ENCODE data around the gene STUB1.
"Not testable (repeated sequence)": the region's sequence is repeated elsewhere in the genome, so short reads cannot be mapped to it uniquely, and the experiment has no call there.

The STUB1 gene

GRCh38 chr16:709566-710499 lies 29.6 kb downstream of the STUB1 start:
- TF ChIP-seq MAX (IDR thresholded peaks at IDR 0.05; ENCODE audit: low read depth, low read length) = no peak
- TF ChIP-seq MYC (IDR thresholded peaks at IDR 0.05; ENCODE audit: low read depth, low read length) = no peak
- TF ChIP-seq POLR2A (IDR thresholded peaks at IDR 0.05; ENCODE audit: extremely low read depth, insufficient read length) = no peak
- TF ChIP-seq, protein P1, sequence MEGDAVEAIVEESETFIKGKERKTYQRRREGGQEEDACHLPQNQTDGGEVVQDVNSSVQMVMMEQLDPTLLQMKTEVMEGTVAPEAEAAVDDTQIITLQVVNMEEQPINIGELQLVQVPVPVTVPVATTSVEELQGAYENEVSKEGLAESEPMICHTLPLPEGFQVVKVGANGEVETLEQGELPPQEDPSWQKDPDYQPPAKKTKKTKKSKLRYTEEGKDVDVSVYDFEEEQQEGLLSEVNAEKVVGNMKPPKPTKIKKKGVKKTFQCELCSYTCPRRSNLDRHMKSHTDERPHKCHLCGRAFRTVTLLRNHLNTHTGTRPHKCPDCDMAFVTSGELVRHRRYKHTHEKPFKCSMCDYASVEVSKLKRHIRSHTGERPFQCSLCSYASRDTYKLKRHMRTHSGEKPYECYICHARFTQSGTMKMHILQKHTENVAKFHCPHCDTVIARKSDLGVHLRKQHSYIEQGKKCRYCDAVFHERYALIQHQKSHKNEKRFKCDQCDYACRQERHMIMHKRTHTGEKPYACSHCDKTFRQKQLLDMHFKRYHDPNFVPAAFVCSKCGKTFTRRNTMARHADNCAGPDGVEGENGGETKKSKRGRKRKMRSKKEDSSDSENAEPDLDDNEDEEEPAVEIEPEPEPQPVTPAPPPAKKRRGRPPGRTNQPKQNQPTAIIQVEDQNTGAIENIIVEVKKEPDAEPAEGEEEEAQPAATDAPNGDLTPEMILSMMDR (IDR thresholded peaks at IDR 0.05; ENCODE audit: low read depth, low read length) = no peak
- no peak overlapping the region for H3K4me3 ChIP-seq (ENCODE audit: low read depth, low read length)
- DNase-seq (ENCODE audit: low read depth) = peak; percentile 48

DNA sequence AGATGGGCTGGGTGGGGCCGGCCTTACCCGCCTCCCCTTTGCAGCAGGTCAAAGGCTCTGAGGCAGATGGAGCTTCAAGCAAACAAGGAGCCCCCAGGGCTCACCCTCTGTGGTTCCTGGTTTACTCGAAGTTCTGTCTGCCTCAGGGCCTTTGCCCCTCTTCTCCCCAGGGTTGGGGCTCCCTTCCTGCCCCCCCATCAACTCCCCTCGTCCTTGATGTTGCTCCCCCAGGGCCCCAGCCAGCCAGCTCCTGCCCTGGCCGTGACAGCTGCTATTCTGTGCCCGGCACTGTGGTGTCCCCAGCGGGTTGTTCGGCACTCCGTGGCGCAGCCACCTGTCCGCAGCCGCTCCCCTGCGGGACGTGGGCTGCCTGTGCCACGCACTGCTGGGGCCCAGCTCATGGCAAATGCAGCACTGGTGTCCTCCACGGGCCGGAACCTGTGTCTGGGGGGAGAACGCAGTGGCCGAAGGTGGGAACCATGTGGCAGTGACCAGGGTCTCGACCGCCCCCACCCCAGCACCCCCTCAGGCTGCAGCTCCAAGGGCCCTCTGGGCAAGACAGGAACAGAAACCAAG lies 30.4 kb downstream of the STUB1 start:
- DNase-seq (ENCODE audit: low read depth) = no peak
- TF ChIP-seq POLR2A (IDR thresholded peaks at IDR 0.05; ENCODE audit: extremely low read depth, insufficient read length) = no peak
- no peak for TF ChIP-seq MYC (IDR thresholded peaks at IDR 0.05; ENCODE audit: low read depth, low read length)
- TF ChIP-seq, protein P1 (IDR thresholded peaks at IDR 0.05; ENCODE audit: low read depth, low read length) = no peak
- TF ChIP-seq MAX (IDR thresholded peaks at IDR 0.05; ENCODE audit: low read depth, low read length) = no peak
- H3K4me3 ChIP-seq (ENCODE audit: low read depth, low read length) = no peak overlapping the region

- no peak for TF ChIP-seq MYC (IDR thresholded peaks at IDR 0.05; ENCODE audit: low read depth, low read length)
- TF ChIP-seq MAX (IDR thresholded peaks at IDR 0.05; ENCODE audit: low read depth, low read length) = no peak
- no peak for TF ChIP-seq POLR2A (IDR thresholded peaks at IDR 0.05; ENCODE audit: extremely low read depth, insufficient read length)
- TF ChIP-seq, protein P1 (IDR thresholded peaks at IDR 0.05; ENCODE audit: low read depth, low read length) = no peak
- no peak for DNase-seq (ENCODE audit: low read depth)
- no peak overlapping the region for H3K4me3 ChIP-seq (ENCODE audit: low read depth, low read length)
These were observed 30.9 kb downstream of the STUB1 start for GRCh38 chr16:711084-711483.

DNA sequence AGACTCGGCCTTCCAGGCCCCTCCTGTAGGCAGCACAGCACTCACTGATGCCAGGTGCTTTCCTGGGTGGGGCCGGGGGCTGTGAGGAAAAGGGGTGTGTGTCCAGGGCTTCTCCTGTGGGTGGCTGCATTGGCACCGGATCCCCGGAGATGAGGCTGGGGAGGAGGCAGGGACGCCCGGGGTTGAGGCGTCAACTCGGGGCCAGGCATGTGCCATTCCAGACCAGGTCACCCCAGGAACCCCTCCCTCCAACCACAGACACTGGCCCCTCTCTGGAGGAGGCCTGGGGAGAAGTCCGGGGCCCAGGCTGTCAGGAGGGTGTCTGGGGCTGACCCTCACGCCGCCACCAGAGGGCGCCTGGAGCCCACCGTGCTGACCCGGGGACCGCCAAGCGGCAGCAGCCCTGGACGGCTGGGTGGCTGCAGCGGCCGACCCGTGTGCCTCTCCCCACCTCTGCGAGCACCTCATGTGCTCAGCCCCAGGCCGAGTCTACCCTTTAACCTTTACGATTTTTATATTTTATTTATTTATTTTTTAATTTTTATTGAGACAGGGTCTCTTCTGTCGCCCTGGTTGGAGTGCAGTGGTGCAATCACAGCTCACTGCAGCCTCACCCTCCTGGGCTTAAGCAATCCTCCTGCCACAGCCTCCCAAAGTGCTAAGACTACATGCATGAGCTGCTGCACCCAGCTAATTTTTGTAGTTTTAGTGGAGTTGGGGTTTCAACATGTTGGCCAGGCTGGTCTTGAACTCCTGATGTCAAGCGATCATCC lies 31.5 kb downstream of the STUB1 start:
- no peak overlapping the region for H3K4me3 ChIP-seq (ENCODE audit: low read depth, low read length)
- peak; percentile 69 for DNase-seq (ENCODE audit: low read depth)
- no peak for TF ChIP-seq MYC (IDR thresholded peaks at IDR 0.05; ENCODE audit: low read depth, low read length)
- TF ChIP-seq POLR2A (IDR thresholded peaks at IDR 0.05; ENCODE audit: extremely low read depth, insufficient read length) = no peak
- peak; percentile 36; the same call in 1 of the 2 replicates for TF ChIP-seq MAX (IDR thresholded peaks at IDR 0.05; ENCODE audit: low read depth, low read length)
- TF ChIP-seq, protein P1 (IDR thresholded peaks at IDR 0.05; ENCODE audit: low read depth, low read length) = peak; percentile 58

DNA sequence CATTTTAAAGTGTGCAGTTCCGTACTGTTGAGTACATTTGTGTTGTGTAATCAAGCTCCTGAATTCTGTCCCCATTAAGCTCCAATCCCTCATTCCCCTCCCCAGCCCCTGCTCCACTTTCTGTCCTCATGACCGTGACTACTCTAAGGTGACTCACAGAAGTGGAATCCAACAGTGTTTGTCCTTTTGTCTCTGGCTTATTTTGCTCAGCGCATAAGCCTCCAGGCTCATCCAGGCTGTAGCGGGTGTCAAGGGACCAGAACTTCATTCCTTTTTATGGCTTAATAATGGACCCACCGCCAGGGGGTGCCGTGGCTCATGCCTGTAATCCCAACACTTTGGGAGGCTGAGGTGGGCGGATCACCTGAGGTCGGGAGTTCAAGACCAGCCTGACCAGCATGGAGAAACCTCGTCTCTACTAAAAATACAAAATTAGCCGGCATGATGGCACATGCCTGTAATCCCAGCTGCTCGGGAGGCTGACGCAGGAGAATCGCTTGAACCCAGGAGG lies 32.6 kb downstream of the STUB1 start:
- TF ChIP-seq, protein P1 (IDR thresholded peaks at IDR 0.05; ENCODE audit: low read depth, low read length) = peak; percentile 15
- peak; percentile 56 for DNase-seq (ENCODE audit: low read depth)
- not testable (repeated sequence) for H3K4me3 ChIP-seq (ENCODE audit: low read depth, low read length)

Data from NB4 (cell line).